Stimulated activated naive CD8-positive, alpha-beta T cell treated with anti-CD3 and anti-CD28 coated beads, Interleukin-15, amount 100 ng/mL, for 72 hours (primary cell): ENCODE data around the gene CMSS1.
A peak's percentile ranks its signal among the peaks of the same experiment; 100 is the strongest.

ENCODE experiments used
- ATAC-seq: fragments of 150-1000 bp; cut with Tn5 transposase; 2 replicates; pipeline ENCODE4 v1.10.0; 2021; ENCODE audit warnings: mild to moderate bottlenecking, moderate library complexity
- DNase-seq, 2 donors: peaks; one replicate each; pipeline ENCODE4 v3.0.0; 2021 to 2022
- H3K27ac Mint-ChIP-seq, 2 donors: one replicate each; pipeline ENCODE4 v1.8.0; 2022; ENCODE audit warnings: mild to moderate bottlenecking in 2 of 2, mixed read lengths in 2 of 2, moderate library complexity in 2 of 2
- H3K27me3 Mint-ChIP-seq: one replicate; pipeline ENCODE4 v1.8.0; 2022; ENCODE audit warnings: mixed read lengths
- H3K4me1 Mint-ChIP-seq: one replicate; pipeline ENCODE4 v1.8.0; 2022; ENCODE audit warnings: mild to moderate bottlenecking, mixed read lengths
- H3K4me3 Mint-ChIP-seq, 2 donors: one replicate each; pipeline ENCODE4 v1.8.0; 2022; ENCODE audit warnings: mild to moderate bottlenecking in 2 of 2, mixed read lengths in 2 of 2, moderate library complexity in 1 of 2
- H3K9me3 Mint-ChIP-seq, 2 donors: one replicate each; pipeline ENCODE4 v1.8.0; 2022; ENCODE audit warnings: mixed read lengths in 2 of 2

Gene CMSS1

DNA sequence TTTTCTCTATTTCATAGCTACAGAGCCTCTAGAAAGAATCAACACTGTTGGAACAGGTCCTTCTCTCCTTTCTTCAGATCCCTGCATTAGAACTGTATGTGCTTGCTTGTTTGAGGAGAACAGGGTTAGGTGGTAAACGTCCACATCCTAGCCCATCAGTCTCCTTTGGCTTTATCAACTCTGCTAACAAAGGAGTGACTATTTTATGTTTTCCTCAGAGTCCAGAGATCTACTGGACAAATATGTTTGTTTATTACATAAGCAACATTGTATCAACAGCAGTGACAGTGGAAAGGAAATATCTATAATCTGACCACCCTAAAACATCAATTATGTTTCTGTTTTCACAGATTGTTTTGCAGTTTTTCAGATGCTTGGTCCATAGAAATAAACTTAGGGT, 39.6 kb downstream of the CMSS1 start:
- no peak for DNase-seq
- Mint-ChIP-seq H3K4me3 (no peak overlapping the region), H3K4me1 (peaks cover 7% of the 10 kb centered on the region), H3K27me3 (no peaks in the 10 kb centered on the region), H3K27ac (no peak overlapping the region), H3K9me3 (no peaks in the 10 kb centered on the region)
- no peak for ATAC-seq

GRCh38 chr3:99858469-99858868, 40.8 kb downstream of the CMSS1 start:
- ATAC-seq (no peak), DNase-seq (no peak)
- Mint-ChIP-seq H3K4me1 (peaks cover 8% of the 10 kb centered on the region), H3K9me3 (no peaks in the 10 kb centered on the region), H3K4me3 (no peak overlapping the region), H3K27me3 (no peaks in the 10 kb centered on the region), H3K27ac (no peak overlapping the region)

- Mint-ChIP-seq H3K9me3 (no peaks in the 10 kb centered on the region), H3K4me1 (peaks cover 21% of the 10 kb centered on the region), H3K4me3 (no peak overlapping the region), H3K27ac (no peak overlapping the region), H3K27me3 (no peaks in the 10 kb centered on the region)
- ATAC-seq (no peak), DNase-seq (no peak)
Observed at GRCh38 chr3:99859825-99860224, 42.2 kb downstream of the CMSS1 start.

DNA sequence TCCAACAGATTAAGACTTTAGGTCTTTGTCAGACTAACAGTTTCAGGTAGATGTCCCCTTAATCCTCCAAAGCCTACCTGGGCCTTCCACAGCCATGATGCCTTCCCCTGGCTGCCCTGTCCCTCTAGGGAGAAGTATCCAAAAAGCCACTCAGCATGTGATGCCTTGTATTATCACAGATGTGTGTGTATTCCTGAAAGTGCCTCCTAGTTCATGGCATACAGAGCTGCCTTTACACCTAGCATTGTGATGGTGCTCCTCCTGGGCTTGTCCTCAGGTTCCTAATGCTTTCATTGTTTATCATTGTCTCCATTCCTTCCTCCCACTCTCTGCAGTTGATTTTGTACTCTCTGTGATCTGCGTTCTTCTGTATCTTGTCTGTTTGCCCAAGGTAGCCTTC, 43.6 kb downstream of the CMSS1 start:
- H3K27ac Mint-ChIP-seq: no peak overlapping the region
- H3K4me3 Mint-ChIP-seq: no peak overlapping the region
- H3K9me3 Mint-ChIP-seq: no peaks in the 10 kb centered on the region
- ATAC-seq (no peak), DNase-seq (no peak)
- no peaks in the 10 kb centered on the region for H3K27me3 Mint-ChIP-seq
- H3K4me1 Mint-ChIP-seq: peaks cover 33% of the 10 kb centered on the region

DNA sequence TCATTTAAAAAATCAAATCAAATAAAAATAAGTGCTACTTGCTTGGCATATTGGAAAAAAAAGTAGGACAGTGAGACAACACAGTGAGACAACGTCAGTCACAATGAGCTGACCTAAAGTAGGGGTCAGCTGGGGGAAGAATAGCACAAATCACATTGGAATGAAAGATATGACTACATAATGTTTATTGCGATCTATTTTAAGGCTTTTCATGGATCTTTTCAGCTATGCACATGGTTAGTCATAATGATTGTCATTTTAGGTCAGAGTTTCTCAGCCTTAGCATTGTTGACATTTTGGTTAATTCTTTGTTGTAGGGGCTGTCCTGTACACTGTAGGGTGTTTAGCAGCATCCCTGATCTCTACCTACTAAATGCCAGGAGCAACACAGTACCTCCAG, 44.5 kb downstream of the CMSS1 start:
- Mint-ChIP-seq H3K27me3 (no peaks in the 10 kb centered on the region), H3K4me3 (no peak overlapping the region), H3K4me1 (peaks cover 43% of the 10 kb centered on the region), H3K9me3 (no peaks in the 10 kb centered on the region), H3K27ac (no peak overlapping the region)
- DNase-seq (no peak), ATAC-seq (peak; percentile 7)

- DNase-seq (no peak), ATAC-seq (no peak)
- H3K9me3 Mint-ChIP-seq: no peaks in the 10 kb centered on the region
- no peak overlapping the region for H3K4me3 Mint-ChIP-seq
- H3K4me1 Mint-ChIP-seq: peaks cover 51% of the 10 kb centered on the region
- H3K27me3 Mint-ChIP-seq: no peaks in the 10 kb centered on the region
- H3K27ac Mint-ChIP-seq: peak overlapping the region in 1 of 2 donors; percentile 35
Observed at GRCh38 chr3:99863002-99863401, 45.3 kb downstream of the CMSS1 start.

DNA sequence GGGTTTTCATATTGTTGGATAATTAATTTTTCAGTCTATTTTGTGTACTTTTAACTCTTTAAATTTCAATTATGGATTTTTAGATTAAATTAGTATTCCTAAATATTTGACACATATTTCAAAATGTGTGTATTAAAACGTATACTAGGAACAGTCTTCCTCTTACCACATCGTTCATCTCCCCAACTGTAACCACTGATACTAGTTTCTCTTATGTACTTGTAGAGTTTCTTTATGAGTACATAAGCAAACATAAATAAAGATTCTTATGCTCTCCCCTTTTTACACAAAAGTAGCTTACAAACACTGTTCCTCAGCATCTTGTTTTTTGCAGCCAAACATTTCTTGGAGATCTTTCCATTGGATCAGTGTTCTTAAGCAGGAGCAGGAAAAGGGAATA, 45.9 kb downstream of the CMSS1 start:
- no peaks in the 10 kb centered on the region for H3K9me3 Mint-ChIP-seq
- no peaks in the 10 kb centered on the region for H3K27me3 Mint-ChIP-seq
- DNase-seq (no peak), ATAC-seq (peak; percentile 40)
- H3K27ac Mint-ChIP-seq: no peak overlapping the region
- H3K4me1 Mint-ChIP-seq: peaks cover 57% of the 10 kb centered on the region
- no peak overlapping the region for H3K4me3 Mint-ChIP-seq

- H3K4me1 Mint-ChIP-seq: peaks cover 62% of the 10 kb centered on the region
- no peaks in the 10 kb centered on the region for H3K9me3 Mint-ChIP-seq
- ATAC-seq: no peak
- H3K27ac Mint-ChIP-seq: no peak overlapping the region
- DNase-seq: no peak
- no peak overlapping the region for H3K4me3 Mint-ChIP-seq
- H3K27me3 Mint-ChIP-seq: no peaks in the 10 kb centered on the region
Observed at GRCh38 chr3:99864289-99864688, 46.6 kb downstream of the CMSS1 start.

GRCh38 chr3:99865321-99865720, 47.7 kb downstream of the CMSS1 start:
- H3K27me3 Mint-ChIP-seq: no peaks in the 10 kb centered on the region
- ATAC-seq (no peak), DNase-seq (no peak)
- no peaks in the 10 kb centered on the region for H3K9me3 Mint-ChIP-seq
- peaks cover 58% of the 10 kb centered on the region for H3K4me1 Mint-ChIP-seq
- no peak overlapping the region for H3K27ac Mint-ChIP-seq
- no peak overlapping the region for H3K4me3 Mint-ChIP-seq

- ATAC-seq: peak; percentile 68
- H3K27me3 Mint-ChIP-seq: no peaks in the 10 kb centered on the region
- peak overlapping the region in 1 of 2 donors; percentile 40 for H3K4me3 Mint-ChIP-seq
- no peak overlapping the region for H3K27ac Mint-ChIP-seq
- H3K4me1 Mint-ChIP-seq: peaks cover 56% of the 10 kb centered on the region
- no peaks in the 10 kb centered on the region for H3K9me3 Mint-ChIP-seq
- peak in 1 of 2 donors; percentile 20 for DNase-seq
Observed at GRCh38 chr3:99866261-99866761, 48.6 kb downstream of the CMSS1 start.

- no peaks in the 10 kb centered on the region for H3K9me3 Mint-ChIP-seq
- H3K4me3 Mint-ChIP-seq: peak overlapping the region; percentile 7 to 33
- DNase-seq (no peak), ATAC-seq (peak; percentile 50)
- no peaks in the 10 kb centered on the region for H3K27me3 Mint-ChIP-seq
- peaks cover 66% of the 10 kb centered on the region for H3K4me1 Mint-ChIP-seq
- H3K27ac Mint-ChIP-seq: peak overlapping the region in 1 of 2 donors; percentile 23
Observed at GRCh38 chr3:99867594-99868310, 50.1 kb downstream of the CMSS1 start.

DNA sequence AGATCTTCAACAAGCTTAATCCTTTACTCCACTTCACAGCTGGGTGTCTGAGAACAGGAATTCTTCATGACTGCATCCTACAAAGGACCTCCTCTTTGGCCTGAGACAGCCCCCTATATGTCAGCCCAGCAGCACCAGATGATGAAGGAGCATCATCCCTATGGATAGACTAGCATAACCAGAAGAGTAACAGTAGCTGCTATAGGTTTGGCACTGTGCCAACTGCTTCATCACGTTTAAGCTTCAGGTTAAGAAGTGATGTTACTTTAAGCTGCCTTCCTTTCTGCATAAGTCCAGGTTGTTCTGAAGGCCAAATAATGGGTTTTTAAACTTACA, 50.6 kb downstream of the CMSS1 start:
- ATAC-seq (peak; percentile 10), DNase-seq (peak; percentile 23 to 34)
- no peaks in the 10 kb centered on the region for H3K9me3 Mint-ChIP-seq
- H3K27me3 Mint-ChIP-seq: no peaks in the 10 kb centered on the region
- H3K4me1 Mint-ChIP-seq: peaks cover 67% of the 10 kb centered on the region
- peak overlapping the region in 1 of 2 donors; percentile 33 for H3K4me3 Mint-ChIP-seq
- H3K27ac Mint-ChIP-seq: peak overlapping the region in 1 of 2 donors; percentile 23

- peaks cover 55% of the 10 kb centered on the region for H3K4me1 Mint-ChIP-seq
- no peak overlapping the region for H3K4me3 Mint-ChIP-seq
- no peaks in the 10 kb centered on the region for H3K27me3 Mint-ChIP-seq
- ATAC-seq (no peak), DNase-seq (no peak)
- H3K9me3 Mint-ChIP-seq: no peaks in the 10 kb centered on the region
- H3K27ac Mint-ChIP-seq: no peak overlapping the region
Observed at GRCh38 chr3:99869621-99870020, 52.0 kb downstream of the CMSS1 start.

DNA sequence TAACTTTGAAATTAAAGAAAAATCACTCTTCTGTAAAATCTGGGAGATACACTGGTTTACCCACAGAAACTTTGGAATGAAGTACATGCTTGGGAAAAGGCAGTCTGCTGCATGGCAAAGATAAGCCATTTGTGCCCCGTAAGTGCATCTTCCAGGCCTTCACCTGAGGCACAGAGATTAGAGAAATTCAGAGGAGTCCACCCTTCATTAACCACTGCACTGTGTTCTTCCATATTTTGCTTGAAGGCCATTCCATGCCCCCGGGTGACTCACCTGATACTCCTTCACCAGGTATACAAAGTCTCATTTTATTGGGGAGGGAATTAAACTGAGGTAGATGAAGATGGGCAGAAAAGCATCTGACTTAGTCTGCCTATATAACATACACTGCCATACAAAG, 53.0 kb downstream of the CMSS1 start:
- Mint-ChIP-seq H3K4me3 (no peak overlapping the region), H3K9me3 (no peaks in the 10 kb centered on the region), H3K27me3 (no peaks in the 10 kb centered on the region), H3K27ac (no peak overlapping the region), H3K4me1 (peaks cover 50% of the 10 kb centered on the region)
- ATAC-seq: no peak
- no peak for DNase-seq

GRCh38 chr3:99871231-99872045, 53.8 kb downstream of the CMSS1 start:
- ATAC-seq: no peak
- Mint-ChIP-seq H3K27ac (peak overlapping the region in 1 of 2 donors; percentile 48), H3K27me3 (no peaks in the 10 kb centered on the region), H3K4me3 (no peak overlapping the region), H3K9me3 (no peaks in the 10 kb centered on the region), H3K4me1 (peaks cover 47% of the 10 kb centered on the region)
- no peak for DNase-seq

- Mint-ChIP-seq H3K4me3 (no peak overlapping the region), H3K27ac (peak overlapping the region in 1 of 2 donors; percentile 27), H3K27me3 (no peaks in the 10 kb centered on the region), H3K4me1 (peaks cover 45% of the 10 kb centered on the region), H3K9me3 (no peaks in the 10 kb centered on the region)
- ATAC-seq: peak; percentile 79
- peak; percentile 16 to 49 for DNase-seq
Observed at GRCh38 chr3:99872923-99873254, 55.2 kb downstream of the CMSS1 start.
